ENCODE data around the gene MED17. TPM values are rescaled to one million over a fixed set of nuclear protein-coding genes. Genes with fewer than 3 reads are reported as not detected.

MED17 gene
- total RNA-seq, 3 donors from 2014 or later, result 52.7 to 54.9 (median 54.8) TPM

- DNase-seq (no peak), ATAC-seq (no peak)
- Mint-ChIP-seq H3K4me3 (no peak overlapping the region), H3K4me1 (ENCODE audit: low read depth) (no peaks in the 10 kb centered on the region), H3K36me3 (ENCODE audit: insufficient read depth) (peaks cover 28% of the 10 kb centered on the region), H3K27me3 (ENCODE audit: low read depth) (no peaks in the 10 kb centered on the region), H3K9me3 (no peaks in the 10 kb centered on the region)
Measured at GRCh38 chr11:93817426-93818348, 33.6 kb downstream of the MED17 start.

GRCh38 chr11:93819966-93820695 lies 36.0 kb downstream of the MED17 start:
- Mint-ChIP-seq H3K36me3 (ENCODE audit: insufficient read depth) (peaks cover 11% of the 10 kb centered on the region), H3K4me1 (ENCODE audit: low read depth) (no peaks in the 10 kb centered on the region), H3K27me3 (ENCODE audit: low read depth) (no peaks in the 10 kb centered on the region), H3K9me3 (no peaks in the 10 kb centered on the region), H3K4me3 (no peak overlapping the region)
- DNase-seq (no peak), ATAC-seq (no peak)

DNA sequence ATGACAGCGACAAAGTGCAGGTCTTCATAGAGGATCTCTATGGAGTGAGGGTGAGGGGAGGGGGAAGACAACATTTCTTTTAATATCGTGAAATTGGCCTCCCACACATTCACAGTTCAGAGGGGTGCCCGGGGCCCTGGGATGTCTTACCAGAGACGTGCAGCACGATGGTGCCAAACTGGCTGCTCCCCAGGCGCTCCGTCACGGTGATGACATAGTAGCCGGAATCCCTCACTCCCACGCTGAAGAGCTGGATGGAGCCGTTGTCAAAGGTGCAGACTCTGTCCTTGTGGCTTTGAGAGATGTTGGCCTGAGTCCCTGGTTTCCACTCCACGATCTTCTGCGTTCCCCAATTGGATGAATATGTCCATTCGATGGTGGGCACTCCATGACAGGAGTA lies 36.8 kb downstream of the MED17 start:
- ATAC-seq, result no peak
- no peaks in the 10 kb centered on the region for H3K9me3 Mint-ChIP-seq
- H3K4me3 Mint-ChIP-seq, result no peak overlapping the region
- DNase-seq, result no peak
- peaks cover 9% of the 10 kb centered on the region for H3K36me3 Mint-ChIP-seq (ENCODE audit: insufficient read depth)
- H3K27me3 Mint-ChIP-seq (ENCODE audit: low read depth), result no peaks in the 10 kb centered on the region
- H3K4me1 Mint-ChIP-seq (ENCODE audit: low read depth), result no peaks in the 10 kb centered on the region

DNA sequence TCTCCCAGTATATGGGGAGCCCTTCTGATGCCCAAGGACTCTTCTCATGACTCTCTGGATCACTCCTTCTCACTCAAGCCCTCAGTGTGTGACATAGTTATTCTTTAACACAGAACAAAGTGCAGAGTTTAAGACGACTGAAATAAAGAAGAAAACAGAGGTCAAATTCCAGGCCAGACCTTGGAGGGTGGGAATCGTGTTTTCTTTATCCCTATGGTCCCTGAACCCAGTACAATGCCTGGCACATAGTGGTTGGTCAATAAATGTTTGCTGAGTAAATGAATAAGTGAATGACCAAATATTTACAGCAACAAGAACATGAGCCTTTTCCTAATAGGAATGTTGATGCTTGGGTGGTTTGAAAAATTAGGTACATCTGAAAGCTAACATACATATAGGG lies 37.5 kb downstream of the MED17 start:
- Mint-ChIP-seq H3K4me1 (ENCODE audit: low read depth) (no peaks in the 10 kb centered on the region), H3K27me3 (ENCODE audit: low read depth) (no peaks in the 10 kb centered on the region), H3K36me3 (ENCODE audit: insufficient read depth) (peaks cover 7% of the 10 kb centered on the region), H3K4me3 (no peak overlapping the region), H3K9me3 (no peaks in the 10 kb centered on the region)
- ATAC-seq, result no peak
- no peak for DNase-seq

- ATAC-seq (no peak), DNase-seq (no peak)
- Mint-ChIP-seq H3K36me3 (ENCODE audit: insufficient read depth) (peaks cover 7% of the 10 kb centered on the region), H3K4me1 (ENCODE audit: low read depth) (no peaks in the 10 kb centered on the region), H3K4me3 (no peak overlapping the region), H3K27me3 (ENCODE audit: low read depth) (no peaks in the 10 kb centered on the region), H3K9me3 (no peaks in the 10 kb centered on the region)
Measured at GRCh38 chr11:93822359-93822758, 38.3 kb downstream of the MED17 start.

DNA sequence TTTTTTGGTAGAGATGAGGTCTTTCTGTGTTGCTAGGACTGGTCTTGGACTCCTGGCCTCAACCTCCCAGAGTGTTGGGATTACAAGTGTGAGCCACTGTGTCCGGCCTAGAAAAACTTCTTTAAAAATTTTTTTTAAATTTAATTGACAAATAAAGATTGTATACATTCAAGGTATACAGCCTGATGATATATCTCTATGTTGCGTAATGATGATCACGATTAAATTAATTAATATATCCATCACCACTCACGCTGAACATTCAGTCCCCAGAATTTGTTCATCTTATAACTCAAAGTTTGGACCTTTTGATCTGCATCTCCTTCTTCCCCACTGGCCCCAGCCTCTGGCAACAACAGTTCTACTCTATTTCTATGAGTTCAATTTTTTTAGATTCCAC lies 39.1 kb downstream of the MED17 start:
- no peaks in the 10 kb centered on the region for H3K27me3 Mint-ChIP-seq (ENCODE audit: low read depth)
- peaks cover 7% of the 10 kb centered on the region for H3K36me3 Mint-ChIP-seq (ENCODE audit: insufficient read depth)
- ATAC-seq (no peak), DNase-seq (no peak)
- H3K4me3 Mint-ChIP-seq, result no peak overlapping the region
- H3K9me3 Mint-ChIP-seq, result no peaks in the 10 kb centered on the region
- H3K4me1 Mint-ChIP-seq (ENCODE audit: low read depth), result no peaks in the 10 kb centered on the region

GRCh38 chr11:93827363-93827762 lies 43.3 kb downstream of the MED17 start:
- DNase-seq (no peak), ATAC-seq (no peak)
- Mint-ChIP-seq H3K36me3 (ENCODE audit: insufficient read depth) (no peaks in the 10 kb centered on the region), H3K27me3 (ENCODE audit: low read depth) (peaks cover 2% of the 10 kb centered on the region), H3K9me3 (no peaks in the 10 kb centered on the region), H3K4me3 (no peak overlapping the region), H3K4me1 (ENCODE audit: low read depth) (no peaks in the 10 kb centered on the region)

DNA sequence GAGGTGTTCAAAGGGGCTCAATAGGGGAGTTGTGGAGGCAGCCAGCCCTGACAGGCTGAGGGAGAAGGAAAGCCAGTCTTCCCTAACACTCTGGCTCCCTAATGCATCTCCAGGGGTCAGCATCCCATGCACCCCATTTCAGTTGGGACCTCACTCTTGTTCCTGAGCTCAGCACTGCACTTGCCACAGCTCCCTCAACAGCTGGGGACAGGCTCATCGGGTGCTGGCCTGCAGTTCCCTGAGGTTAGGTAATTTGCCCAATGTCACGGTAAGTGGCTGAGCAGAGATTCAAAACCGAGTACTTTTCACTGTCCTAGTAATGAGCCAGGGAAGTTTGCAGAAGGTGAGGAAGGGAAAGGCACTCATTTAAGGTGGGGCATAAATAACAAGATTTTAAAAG lies 45.5 kb downstream of the MED17 start:
- no peaks in the 10 kb centered on the region for H3K36me3 Mint-ChIP-seq (ENCODE audit: insufficient read depth)
- no peak for ATAC-seq
- DNase-seq, result no peak
- H3K9me3 Mint-ChIP-seq, result no peaks in the 10 kb centered on the region
- no peak overlapping the region for H3K4me3 Mint-ChIP-seq
- no peaks in the 10 kb centered on the region for H3K4me1 Mint-ChIP-seq (ENCODE audit: low read depth)
- peaks cover 2% of the 10 kb centered on the region for H3K27me3 Mint-ChIP-seq (ENCODE audit: low read depth)

GRCh38 chr11:93831343-93832127 lies 47.5 kb downstream of the MED17 start:
- Mint-ChIP-seq H3K36me3 (ENCODE audit: insufficient read depth) (no peaks in the 10 kb centered on the region), H3K27me3 (ENCODE audit: low read depth) (peaks cover 2% of the 10 kb centered on the region), H3K9me3 (no peaks in the 10 kb centered on the region), H3K4me3 (no peak overlapping the region), H3K4me1 (ENCODE audit: low read depth) (no peaks in the 10 kb centered on the region)
- DNase-seq (no peak), ATAC-seq (no peak)

GRCh38 chr11:93832780-93833179 lies 48.7 kb downstream of the MED17 start:
- no peak for DNase-seq
- no peak overlapping the region for H3K4me3 Mint-ChIP-seq
- H3K9me3 Mint-ChIP-seq, result no peaks in the 10 kb centered on the region
- peaks cover 2% of the 10 kb centered on the region for H3K27me3 Mint-ChIP-seq (ENCODE audit: low read depth)
- no peak for ATAC-seq
- no peaks in the 10 kb centered on the region for H3K36me3 Mint-ChIP-seq (ENCODE audit: insufficient read depth)
- H3K4me1 Mint-ChIP-seq (ENCODE audit: low read depth), result no peaks in the 10 kb centered on the region

DNA sequence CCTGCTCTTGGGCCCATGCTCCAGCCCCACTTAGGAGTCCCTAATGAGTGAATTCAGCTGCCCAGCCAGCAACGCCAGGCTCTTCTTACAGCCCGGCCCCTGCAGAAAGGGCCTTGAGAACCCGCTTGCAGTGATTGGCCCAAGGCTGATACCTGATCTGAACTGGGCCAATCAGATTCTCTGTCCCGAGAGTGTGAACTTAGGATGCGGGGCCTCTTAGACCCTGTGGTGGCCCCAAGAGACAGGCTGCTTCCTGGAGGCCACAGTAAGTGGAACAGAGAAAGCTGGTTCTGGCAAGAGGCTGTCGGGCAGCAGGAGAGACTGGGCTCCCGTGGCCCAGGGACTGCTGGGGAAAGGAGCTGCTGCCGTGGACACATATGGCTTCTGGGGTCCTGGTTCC lies 54.9 kb downstream of the MED17 start:
- no peaks in the 10 kb centered on the region for H3K36me3 Mint-ChIP-seq (ENCODE audit: insufficient read depth)
- DNase-seq, result no peak
- H3K4me1 Mint-ChIP-seq (ENCODE audit: low read depth), result no peaks in the 10 kb centered on the region
- no peaks in the 10 kb centered on the region for H3K9me3 Mint-ChIP-seq
- no peaks in the 10 kb centered on the region for H3K27me3 Mint-ChIP-seq (ENCODE audit: low read depth)
- H3K4me3 Mint-ChIP-seq, result no peak overlapping the region
- no peak for ATAC-seq

GRCh38 chr11:93840180-93840579 lies 56.1 kb downstream of the MED17 start:
- no peak for ATAC-seq
- H3K27me3 Mint-ChIP-seq (ENCODE audit: low read depth), result peaks cover 2% of the 10 kb centered on the region

GRCh38 chr11:93840981-93841380 lies 56.9 kb downstream of the MED17 start:
- peaks cover 2% of the 10 kb centered on the region for H3K27me3 Mint-ChIP-seq (ENCODE audit: low read depth)
- H3K9me3 Mint-ChIP-seq, result no peaks in the 10 kb centered on the region
- H3K4me3 Mint-ChIP-seq, result no peak overlapping the region
- H3K4me1 Mint-ChIP-seq (ENCODE audit: low read depth), result no peaks in the 10 kb centered on the region
- no peaks in the 10 kb centered on the region for H3K36me3 Mint-ChIP-seq (ENCODE audit: insufficient read depth)
- DNase-seq (no peak), ATAC-seq (no peak)

More at GRCh38 chr11:93840180-93840579, 56.1 kb downstream of the MED17 start:
- H3K36me3 Mint-ChIP-seq (ENCODE audit: insufficient read depth), result no peaks in the 10 kb centered on the region
- no peak for DNase-seq
- H3K9me3 Mint-ChIP-seq, result no peaks in the 10 kb centered on the region
- H3K4me1 Mint-ChIP-seq (ENCODE audit: low read depth), result no peaks in the 10 kb centered on the region
- H3K4me3 Mint-ChIP-seq, result no peak overlapping the region

- Mint-ChIP-seq H3K4me3 (no peak overlapping the region), H3K4me1 (ENCODE audit: low read depth) (no peaks in the 10 kb centered on the region), H3K36me3 (ENCODE audit: insufficient read depth) (no peaks in the 10 kb centered on the region), H3K27me3 (ENCODE audit: low read depth) (peaks cover 2% of the 10 kb centered on the region), H3K9me3 (no peaks in the 10 kb centered on the region)
- DNase-seq (no peak), ATAC-seq (no peak)
Measured at GRCh38 chr11:93841446-93841845, 57.4 kb downstream of the MED17 start.

Data from activated T-cell treated with anti-CD3 and anti-CD28 coated beads, Interleukin-2, amount 50 U/mL, for 4 hours (primary cell).